ENCODE data around the gene CCDC78.
"Not testable (repeated sequence)": the region's sequence is repeated elsewhere in the genome, so short reads cannot be mapped to it uniquely, and the experiment has no call there.

Gene CCDC78

DNA sequence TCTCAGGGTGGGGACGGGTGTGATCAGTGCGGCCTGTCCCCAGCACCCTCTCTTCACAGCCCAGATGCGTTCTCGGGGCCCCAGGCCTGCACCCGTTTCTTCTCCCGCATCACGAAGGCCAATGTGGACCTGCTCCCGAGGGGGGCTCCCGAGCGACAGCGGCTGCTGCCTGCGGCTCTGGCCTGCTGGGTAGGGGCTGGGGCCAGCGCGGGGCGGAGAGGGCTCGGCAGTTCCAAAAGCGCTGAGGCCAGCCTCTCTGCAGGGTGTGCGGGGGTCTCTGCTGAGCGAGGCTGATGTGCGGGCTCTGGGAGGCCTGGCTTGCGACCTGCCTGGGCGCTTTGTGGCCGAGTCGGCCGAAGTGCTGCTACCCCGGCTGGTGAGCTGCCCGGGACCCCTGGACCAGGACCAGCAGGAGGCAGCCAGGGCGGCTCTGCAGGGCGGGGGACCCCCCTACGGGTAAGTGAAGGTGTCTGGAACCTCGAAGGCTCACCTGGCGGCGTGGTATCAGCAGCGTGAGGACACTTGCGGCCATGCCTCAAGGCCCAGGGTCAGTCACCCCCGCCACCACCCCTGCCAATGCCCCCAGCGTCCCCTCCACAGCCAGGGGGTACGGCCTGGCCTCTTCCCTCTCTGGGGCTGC, 38.7 kb upstream of the CCDC78 start:
- Mint-ChIP-seq H3K36me3 (ENCODE audit: low read depth) (no peaks in the 10 kb centered on the region), H3K9me3 (no peaks in the 10 kb centered on the region), H3K4me3 (no peak overlapping the region), H3K27me3 (peaks cover 13% of the 10 kb centered on the region), H3K27ac (no peak overlapping the region), H3K4me1 (ENCODE audit: low read depth) (no peaks in the 10 kb centered on the region)
- intact Hi-C loops (cut with micrococcal nuclease) = no loop called here

DNA sequence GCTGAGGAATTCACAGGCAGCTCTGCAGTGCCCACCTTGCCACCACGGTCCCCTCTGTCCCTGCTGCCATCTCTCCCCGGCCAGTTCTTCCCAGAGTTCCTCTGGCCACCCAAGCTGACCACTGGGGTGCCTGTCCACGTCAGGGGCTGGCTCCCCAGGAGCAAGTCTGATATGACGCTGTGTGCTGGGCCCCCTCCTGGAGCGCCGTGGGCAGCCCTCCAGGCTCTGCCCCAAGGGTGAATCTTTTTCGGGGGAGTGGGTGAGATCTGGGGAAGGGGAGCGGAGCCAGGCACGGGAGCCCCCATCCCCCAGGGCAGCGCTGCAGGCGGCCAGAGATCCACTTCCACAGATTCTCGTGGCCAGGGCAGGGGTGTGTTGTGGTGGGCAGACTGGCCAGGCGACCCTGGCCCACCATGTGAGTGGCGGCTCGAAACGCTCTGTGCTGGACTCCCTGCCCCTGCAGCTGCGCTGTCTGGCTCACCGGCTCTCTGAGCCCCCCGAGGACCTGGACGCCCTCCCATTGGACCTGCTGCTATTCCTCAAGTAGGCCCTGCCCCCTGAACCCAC, 38.0 kb upstream of the CCDC78 start:
- H3K4me1 Mint-ChIP-seq (ENCODE audit: low read depth) = no peaks in the 10 kb centered on the region
- intact Hi-C loops (cut with micrococcal nuclease) = no loop called here
- no peaks in the 10 kb centered on the region for H3K9me3 Mint-ChIP-seq
- no peak overlapping the region for H3K4me3 Mint-ChIP-seq
- H3K36me3 Mint-ChIP-seq (ENCODE audit: low read depth) = no peaks in the 10 kb centered on the region
- H3K27ac Mint-ChIP-seq = no peak overlapping the region
- H3K27me3 Mint-ChIP-seq = peaks cover 11% of the 10 kb centered on the region

DNA sequence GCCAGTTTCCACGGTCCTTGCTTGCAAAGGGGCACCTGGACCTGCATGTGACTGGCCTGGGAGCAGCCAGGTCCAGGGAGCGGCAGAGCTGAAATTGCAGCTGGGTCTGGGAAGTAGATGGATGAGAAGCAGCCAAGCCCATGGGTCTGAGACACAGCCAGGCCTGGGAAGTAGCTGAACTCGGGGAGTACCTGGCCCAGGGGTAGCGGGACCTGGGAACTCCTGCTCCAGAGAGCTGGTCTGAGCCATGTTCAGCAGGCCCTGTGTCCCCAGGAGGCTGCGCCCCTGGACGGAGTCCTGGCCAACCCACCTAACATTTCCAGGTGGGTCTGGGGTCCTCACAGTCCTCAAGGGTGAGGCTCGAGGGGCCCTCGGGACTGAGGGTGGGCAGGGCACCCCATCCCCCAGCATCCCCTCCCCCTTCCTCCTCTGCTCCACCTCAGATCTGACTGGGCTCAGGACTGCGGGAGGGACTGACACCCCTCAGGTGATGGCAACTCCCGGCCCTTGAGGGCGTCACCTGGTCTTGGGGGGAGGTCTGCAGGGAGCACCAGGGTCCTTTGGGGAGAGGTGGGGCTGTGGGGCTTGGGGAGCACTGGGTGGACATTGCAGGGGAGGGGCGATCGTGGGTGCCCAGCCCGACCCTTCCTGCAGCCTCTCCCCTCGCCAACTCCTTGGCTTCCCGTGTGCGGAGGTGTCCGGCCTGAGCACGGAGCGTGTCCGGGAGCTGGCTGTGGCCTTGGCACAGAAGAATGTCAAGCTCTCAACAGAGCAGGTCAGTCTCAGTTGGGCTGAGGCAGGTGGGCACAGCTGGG, 37.3 kb upstream of the CCDC78 start:
- H3K9me3 Mint-ChIP-seq = no peaks in the 10 kb centered on the region

DNA sequence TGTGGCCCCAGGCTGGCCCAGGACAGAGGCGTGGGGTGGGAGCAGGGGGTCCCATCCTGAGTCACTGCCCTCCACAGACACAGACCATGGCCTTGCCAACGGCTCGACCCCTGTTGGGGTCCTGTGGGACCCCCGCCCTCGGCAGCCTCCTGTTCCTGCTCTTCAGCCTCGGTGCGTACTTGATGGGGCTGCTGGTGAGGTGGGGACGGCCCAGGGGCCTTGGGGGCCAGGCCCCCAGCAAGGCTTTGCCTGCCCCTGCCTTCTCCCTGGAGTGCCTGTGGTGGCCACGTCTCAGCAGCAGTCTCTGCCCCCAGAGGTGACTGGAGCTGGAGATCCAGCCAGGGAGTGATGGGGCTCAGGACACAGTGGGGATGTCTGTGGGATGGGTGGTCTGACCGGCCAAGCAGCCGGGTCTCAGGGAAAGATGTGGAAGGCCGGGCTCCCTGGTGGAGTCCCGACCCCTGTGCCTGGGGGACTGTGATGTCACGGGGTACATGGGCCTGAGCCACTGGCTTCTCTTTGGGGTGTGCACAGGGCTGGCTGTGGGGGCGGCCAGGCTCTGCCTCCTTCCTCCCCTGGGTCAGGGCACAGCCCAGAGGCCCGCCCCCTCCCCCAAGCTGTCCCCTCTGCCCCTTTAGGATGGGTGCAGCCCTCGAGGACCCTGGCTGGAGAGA, 36.5 kb upstream of the CCDC78 start:
- Mint-ChIP-seq H3K27me3 (peaks cover 3% of the 10 kb centered on the region), H3K4me3 (no peak overlapping the region), H3K4me1 (ENCODE audit: low read depth) (peaks cover 5% of the 10 kb centered on the region), H3K36me3 (ENCODE audit: low read depth) (no peaks in the 10 kb centered on the region), H3K27ac (no peak overlapping the region), H3K9me3 (no peaks in the 10 kb centered on the region)
- intact Hi-C loops (cut with micrococcal nuclease) = no loop called here

More for the DNA sequence above, 37.3 kb upstream of the CCDC78 start:
- no peaks in the 10 kb centered on the region for H3K4me1 Mint-ChIP-seq (ENCODE audit: low read depth)
- intact Hi-C loops (cut with micrococcal nuclease) = no loop called here
- no peak overlapping the region for H3K27ac Mint-ChIP-seq
- no peak overlapping the region for H3K4me3 Mint-ChIP-seq
- H3K36me3 Mint-ChIP-seq (ENCODE audit: low read depth) = no peaks in the 10 kb centered on the region
- peaks cover 8% of the 10 kb centered on the region for H3K27me3 Mint-ChIP-seq

DNA sequence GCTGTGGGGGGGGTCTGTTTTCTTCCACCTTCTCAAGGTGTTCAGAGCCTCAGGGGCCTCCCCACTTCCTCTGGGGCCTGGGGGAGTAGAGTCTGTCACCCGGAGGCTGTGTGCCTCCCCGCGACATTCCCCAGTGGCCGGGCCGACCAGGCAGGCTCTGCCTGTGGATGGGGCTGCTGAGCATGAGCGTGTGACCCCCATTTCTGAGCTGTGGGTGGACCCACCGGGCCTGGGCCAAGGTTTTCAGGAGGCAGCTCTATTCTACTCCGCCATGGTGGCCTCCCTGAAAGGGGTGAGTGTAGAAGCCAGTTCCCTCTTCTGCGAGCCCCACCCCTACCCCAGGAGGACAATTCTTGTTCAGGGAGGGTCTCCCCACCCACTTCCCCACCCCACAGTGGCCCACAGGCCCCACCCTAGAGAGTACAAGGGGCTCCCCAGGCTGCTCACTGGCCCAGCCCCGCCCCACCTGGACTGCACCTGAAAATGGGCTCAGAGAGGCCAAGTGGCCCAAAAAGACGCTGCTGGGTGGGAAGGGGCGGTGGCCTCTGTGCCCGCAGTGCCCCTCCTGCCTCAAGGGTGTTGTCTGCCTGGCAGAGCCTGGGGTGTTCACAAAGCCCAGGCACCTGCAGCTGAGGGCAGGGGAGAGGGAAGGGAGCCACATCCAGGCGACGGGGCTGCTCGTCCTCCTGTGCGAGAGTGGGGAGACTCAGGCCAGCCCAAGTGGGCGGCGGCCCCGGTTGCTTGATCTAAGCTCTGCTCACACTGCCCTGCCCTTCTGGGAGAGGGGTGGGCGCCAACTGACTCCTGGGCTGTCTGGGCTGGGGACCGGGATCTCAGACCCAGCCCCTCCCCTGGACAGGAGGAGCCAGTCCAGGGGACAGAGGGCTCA, 35.6 kb upstream of the CCDC78 start:
- H3K27me3 Mint-ChIP-seq = peaks cover 1% of the 10 kb centered on the region
- H3K9me3 Mint-ChIP-seq = no peaks in the 10 kb centered on the region
- intact Hi-C loops (cut with micrococcal nuclease) = no loop called here
- H3K4me1 Mint-ChIP-seq (ENCODE audit: low read depth) = peaks cover 13% of the 10 kb centered on the region
- no peak overlapping the region for H3K4me3 Mint-ChIP-seq
- H3K36me3 Mint-ChIP-seq (ENCODE audit: low read depth) = no peaks in the 10 kb centered on the region
- H3K27ac Mint-ChIP-seq = no peak overlapping the region

DNA sequence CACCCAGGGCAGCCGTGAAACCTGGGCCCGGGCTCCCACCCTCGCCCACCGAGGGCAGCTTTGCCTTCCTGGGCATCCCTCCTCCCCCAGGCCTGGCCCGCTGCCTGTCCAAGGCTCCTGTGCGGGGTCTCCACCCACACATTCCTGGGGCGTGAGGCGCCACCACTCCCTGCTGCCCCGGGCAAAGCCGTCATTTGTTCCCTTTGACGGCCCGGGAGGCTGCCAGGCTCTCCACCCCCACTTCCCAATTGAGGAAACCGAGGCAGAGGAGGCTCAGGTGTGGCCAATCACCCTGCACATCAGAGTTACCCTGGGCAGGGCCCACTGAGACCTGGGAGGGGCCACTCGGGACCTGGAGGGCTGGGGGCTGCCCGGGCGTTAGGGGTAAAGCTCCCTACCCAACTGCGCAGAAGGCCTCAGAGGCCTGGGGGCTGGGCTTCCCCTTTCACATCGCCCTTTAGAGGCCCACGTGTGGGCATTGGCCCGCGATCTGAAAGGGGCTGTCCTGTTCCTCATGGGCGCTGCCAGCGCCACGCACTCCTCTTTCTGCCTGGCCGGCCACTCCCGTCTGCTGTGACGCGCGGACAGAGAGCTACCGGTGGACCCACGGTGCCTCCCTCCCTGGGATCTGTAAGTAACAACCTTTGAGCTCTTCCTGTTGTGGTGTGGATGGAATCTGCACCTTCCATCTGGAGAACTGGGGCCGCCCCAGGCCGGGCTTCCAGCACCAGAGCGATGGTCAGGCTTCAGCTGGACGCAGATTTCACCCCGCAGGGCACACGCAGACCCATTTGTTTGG, 34.5 kb upstream of the CCDC78 start, which contains the start of gene MSLN:
Gene MSLN, plus strand, starts transcription at position 190 of the 799 bp plus-strand sequence. CDS start 1,947 bp downstream, outside the sequence.
- no peaks in the 10 kb centered on the region for H3K27me3 Mint-ChIP-seq
- H3K36me3 Mint-ChIP-seq (ENCODE audit: low read depth) = no peaks in the 10 kb centered on the region
- H3K27ac Mint-ChIP-seq = no peak within 1 kb of the TSS
- no peaks in the 10 kb centered on the region for H3K9me3 Mint-ChIP-seq
- H3K4me1 Mint-ChIP-seq (ENCODE audit: low read depth) = peaks cover 19% of the 10 kb centered on the region
- no peak within 1 kb of the TSS for H3K4me3 Mint-ChIP-seq
- intact Hi-C loops (cut with micrococcal nuclease) = no loop called here

DNA sequence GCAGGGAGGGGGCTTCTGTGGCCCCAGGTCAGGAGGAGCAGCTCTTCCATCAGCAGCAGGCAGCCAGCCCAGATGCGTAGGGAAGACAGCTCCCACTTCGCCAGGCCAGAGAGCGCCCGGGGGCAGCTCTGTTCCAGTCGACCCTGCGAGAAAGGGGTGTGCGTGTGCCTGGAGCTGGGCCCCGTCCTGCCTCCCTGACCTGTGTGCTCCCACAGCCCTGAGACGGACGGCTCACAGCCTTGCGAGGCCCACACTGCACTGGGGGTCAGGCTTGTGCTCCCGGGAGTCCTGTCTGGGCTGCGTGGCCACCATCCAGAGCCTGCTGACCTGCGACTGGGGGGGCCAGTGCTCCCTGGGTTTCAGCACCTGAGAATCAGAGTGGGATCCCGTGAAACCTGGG, 33.8 kb upstream of the CCDC78 start:
- Mint-ChIP-seq H3K27me3 (no peaks in the 10 kb centered on the region), H3K27ac (no peak overlapping the region), H3K9me3 (no peaks in the 10 kb centered on the region), H3K36me3 (ENCODE audit: low read depth) (no peaks in the 10 kb centered on the region), H3K4me3 (no peak overlapping the region), H3K4me1 (ENCODE audit: low read depth) (peaks cover 20% of the 10 kb centered on the region)
- intact Hi-C loops (cut with micrococcal nuclease) = no loop called here

DNA sequence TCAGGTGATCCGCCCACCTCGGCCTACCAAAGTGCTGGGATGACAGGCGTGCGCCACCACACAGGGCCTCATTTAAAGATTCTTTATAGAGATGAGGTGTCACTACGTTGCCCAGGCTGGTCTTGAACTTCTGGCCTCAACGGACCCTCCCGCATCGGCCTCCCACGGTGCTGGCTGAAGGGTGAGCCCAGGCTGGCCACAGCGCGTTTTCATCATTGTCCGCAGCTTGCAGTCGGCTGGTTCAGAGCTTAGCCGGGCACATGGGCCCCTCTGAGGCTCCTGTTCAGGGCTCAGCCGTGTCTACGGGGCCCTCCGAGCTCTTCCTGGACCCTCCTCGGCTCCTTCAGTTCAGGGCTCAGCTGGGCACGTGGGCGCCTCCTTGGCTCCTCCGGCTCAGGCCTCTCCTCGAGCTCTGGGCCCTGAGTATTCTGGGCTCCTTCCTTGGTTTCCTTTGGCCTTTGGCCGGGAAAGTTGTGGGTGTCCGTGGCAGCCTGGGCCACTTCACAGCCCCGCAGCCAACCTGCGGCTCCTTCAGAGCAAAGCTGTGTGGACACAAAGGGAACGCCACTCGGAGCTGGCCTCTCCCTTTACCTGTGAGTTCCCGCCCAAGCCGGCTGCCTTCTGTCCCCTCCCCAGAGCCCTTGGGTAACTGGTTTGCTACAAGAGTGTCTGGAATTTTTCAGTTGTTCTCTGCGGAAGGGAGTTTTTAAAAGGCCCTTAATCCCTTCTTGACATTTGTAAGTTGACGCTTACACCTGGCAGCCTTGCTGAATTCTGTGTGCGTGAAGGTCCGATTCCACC, 33.1 kb upstream of the CCDC78 start:
- Mint-ChIP-seq H3K27ac (no peak overlapping the region), H3K9me3 (no peaks in the 10 kb centered on the region)

DNA sequence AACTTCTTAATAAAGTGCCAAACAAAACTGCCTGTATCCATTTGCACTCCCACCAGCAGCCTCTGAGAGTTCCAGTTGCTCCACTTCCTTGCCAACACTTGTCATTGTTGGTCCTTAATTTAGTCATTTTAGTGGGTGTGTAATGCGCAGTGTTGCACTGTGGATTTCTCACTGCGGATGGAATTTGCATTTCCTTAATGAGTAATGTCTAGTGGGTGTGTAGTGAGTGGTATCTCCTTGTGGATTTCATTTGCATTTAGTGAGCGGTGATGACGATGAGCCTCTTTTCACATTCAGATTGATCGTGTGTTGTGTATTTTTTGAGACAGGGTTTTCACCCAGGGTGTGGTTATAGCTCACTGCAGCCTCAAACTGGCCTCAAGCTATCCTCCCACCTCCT, 30.2 kb upstream of the CCDC78 start:
- Mint-ChIP-seq H3K4me1 (ENCODE audit: low read depth) (peaks cover 37% of the 10 kb centered on the region), H3K4me3 (no peak overlapping the region), H3K36me3 (ENCODE audit: low read depth) (no peaks in the 10 kb centered on the region), H3K27me3 (peaks cover 6% of the 10 kb centered on the region), H3K9me3 (no peaks in the 10 kb centered on the region), H3K27ac (no peak overlapping the region)
- intact Hi-C loops (cut with micrococcal nuclease) = no loop called here

More for the DNA sequence above, 33.1 kb upstream of the CCDC78 start:
- no peaks in the 10 kb centered on the region for H3K36me3 Mint-ChIP-seq (ENCODE audit: low read depth)
- H3K27me3 Mint-ChIP-seq = no peaks in the 10 kb centered on the region
- peaks cover 27% of the 10 kb centered on the region for H3K4me1 Mint-ChIP-seq (ENCODE audit: low read depth)
- intact Hi-C loops (cut with micrococcal nuclease) = no loop called here
- no peak overlapping the region for H3K4me3 Mint-ChIP-seq

DNA sequence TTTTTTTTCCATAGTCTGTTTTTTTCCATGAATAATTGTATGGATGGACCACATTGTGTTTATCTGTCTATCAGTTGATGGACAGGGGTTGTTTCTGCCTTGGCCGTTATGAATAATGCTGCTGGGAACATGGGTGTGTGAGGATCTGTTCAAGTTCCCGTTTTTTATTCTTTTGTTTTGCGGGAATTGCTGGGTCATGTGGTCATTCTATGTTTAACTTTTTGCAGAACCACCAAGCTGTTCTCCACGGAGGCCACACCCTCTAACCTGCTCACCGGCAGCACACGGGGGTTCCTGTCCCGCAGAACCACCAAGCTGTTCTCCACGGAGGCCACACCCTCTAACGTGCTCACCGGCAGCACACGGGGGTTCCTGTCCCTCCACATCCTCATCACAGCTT, 28.4 kb upstream of the CCDC78 start:
- no peaks in the 10 kb centered on the region for H3K36me3 Mint-ChIP-seq (ENCODE audit: low read depth)
- H3K27me3 Mint-ChIP-seq = peaks cover 6% of the 10 kb centered on the region
- peak overlapping the region; percentile 17 for H3K4me3 Mint-ChIP-seq
- H3K4me1 Mint-ChIP-seq (ENCODE audit: low read depth) = peaks cover 37% of the 10 kb centered on the region
- H3K9me3 Mint-ChIP-seq = no peaks in the 10 kb centered on the region
- intact Hi-C loops (cut with micrococcal nuclease) = no loop called here
- H3K27ac Mint-ChIP-seq = peak overlapping the region; percentile 45

DNA sequence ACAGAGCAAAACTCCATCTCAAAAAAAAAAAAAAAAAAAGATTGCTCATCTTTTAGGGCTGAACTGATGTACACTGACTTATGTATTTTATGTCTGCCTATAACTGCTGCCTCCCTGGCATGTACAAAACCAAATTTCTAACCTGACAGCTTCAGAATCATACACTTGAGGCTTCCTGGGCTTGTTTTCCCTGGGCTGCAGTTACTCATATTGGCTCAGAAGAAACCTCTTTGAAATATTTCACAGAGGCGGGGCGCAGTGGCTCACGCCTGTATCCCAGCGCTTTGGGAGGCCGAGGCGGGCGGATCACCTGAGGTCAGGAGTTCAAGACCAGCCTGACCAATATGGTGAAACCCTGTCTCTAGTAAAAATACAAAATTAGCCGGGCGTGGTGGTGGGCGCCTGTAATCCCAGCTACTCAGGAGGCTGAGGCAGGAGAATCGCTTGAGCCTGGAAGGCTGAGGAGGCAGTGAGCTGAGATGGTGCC, 27.9 kb upstream of the CCDC78 start:
- Mint-ChIP-seq H3K27ac (peak overlapping the region; percentile 45), H3K4me1 (ENCODE audit: low read depth) (peaks cover 37% of the 10 kb centered on the region)
- H3K4me3 Mint-ChIP-seq; intact Hi-C loops (cut with micrococcal nuclease); H3K27me3 Mint-ChIP-seq; H3K36me3 Mint-ChIP-seq (ENCODE audit: low read depth); H3K9me3 Mint-ChIP-seq: not testable (repeated sequence)

DNA sequence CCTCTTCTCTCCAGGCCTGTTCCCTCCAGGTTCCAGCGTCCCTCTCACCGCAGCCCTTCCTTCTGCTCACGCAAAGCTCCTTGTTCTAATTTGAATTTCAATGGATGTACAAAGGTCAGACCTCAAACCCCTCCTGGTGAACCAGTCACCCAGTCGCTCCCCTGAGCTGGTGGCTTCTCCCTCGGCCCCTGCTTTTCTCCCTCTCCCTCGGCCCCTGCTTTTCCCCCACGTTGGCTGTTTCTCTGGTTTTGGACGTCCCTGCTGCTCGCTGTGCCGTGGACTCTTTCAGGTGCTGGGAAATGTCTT, 25.7 kb upstream of the CCDC78 start:
- no peaks in the 10 kb centered on the region for H3K9me3 Mint-ChIP-seq
- intact Hi-C loops (cut with micrococcal nuclease) = no loop called here
- H3K36me3 Mint-ChIP-seq (ENCODE audit: low read depth) = no peaks in the 10 kb centered on the region
- no peak overlapping the region for H3K4me3 Mint-ChIP-seq
- no peak overlapping the region for H3K27ac Mint-ChIP-seq
- peaks cover 25% of the 10 kb centered on the region for H3K4me1 Mint-ChIP-seq (ENCODE audit: low read depth)
- peaks cover 6% of the 10 kb centered on the region for H3K27me3 Mint-ChIP-seq

Measured in dendritic cell treated with granulocyte-macrophage colony-stimulating factor and Interleukin-4, amounts not matched to agents 40 ng/mL and 50 ng/mL, for 4 days (primary cell).